ENCODE measurements around the gene SPAG16.

- no peak for TF ChIP-seq CTCF (IDR thresholded peaks at IDR 0.05)
- TF ChIP-seq POLR2A (IDR thresholded peaks at IDR 0.05) = no peak
Measured at GRCh38 chr2:213991453-213992108, 707.3 kb downstream of the SPAG16 start.

Data from heart left ventricle (tissue), 13 donors.